HEK293 (cell line): Measurements from ENCODE around the gene TLE6.
A peak's percentile ranks its signal among the peaks of the same experiment; 100 is the strongest.

Experiments
- BCL11B ChIP-seq: fragments of 450-650 bp; formaldehyde crosslinking; IDR thresholded peaks from 2 replicates; pipeline ENCODE4 v1.5.1; 2016; ENCODE audit warnings: low read depth, missing biosample characterization, missing genetic modification characterization
- SP2 ChIP-seq: fragments of 450-650 bp; formaldehyde crosslinking; IDR thresholded peaks from 2 replicates; pipeline ENCODE4 v1.5.1; 2016; ENCODE audit warnings: missing biosample characterization, missing genetic modification characterization
- TCF7L2 ChIP-seq: IDR thresholded peaks from 2 replicates; pipeline ENCODE4 v1.6.1; 2011; ENCODE audit warnings: low read depth, mild to moderate bottlenecking, inconsistent platforms, low read length, moderate library complexity, borderline replicate concordance
- ZFP41 ChIP-seq: fragments of 450-650 bp; formaldehyde crosslinking; IDR thresholded peaks from 2 replicates; pipeline ENCODE4 v1.5.1; 2016; ENCODE audit warnings: missing biosample characterization, missing genetic modification characterization, borderline replicate concordance
- ZNF184 ChIP-seq: fragments of 450-650 bp; IDR thresholded peaks from 2 replicates; pipeline ENCODE4 v1.5.1; 2018; ENCODE audit warnings: missing biosample characterization, mild to moderate bottlenecking, missing genetic modification characterization
- ZNF274 ChIP-seq, 2 experiments: fragments of 200-500 bp in 1 of 2; fragments of 450-650 bp in 1 of 2; sonication (Bioruptor generic) in 1 of 2; formaldehyde crosslinking in 1 of 2; IDR thresholded peaks; 2 replicates each; pipeline versions ENCODE4 v1.5.1 to v1.6.1; 2014 to 2016; ENCODE audit warnings: borderline replicate concordance in 1 of 2, inconsistent platforms in 1 of 2, low read length in 1 of 2, missing biosample characterization in 1 of 2, missing genetic modification characterization in 1 of 2
- ZNF549 ChIP-seq: fragments of 450-650 bp; IDR thresholded peaks from 2 replicates; pipeline ENCODE4 v1.5.1; 2018; ENCODE audit warnings: missing biosample characterization, missing genetic modification characterization, mild to moderate bottlenecking, inconsistent platforms, moderate library complexity
- ZNF629 ChIP-seq: fragments of 450-650 bp; formaldehyde crosslinking; IDR thresholded peaks from 2 replicates; pipeline ENCODE4 v1.5.1; 2017; ENCODE audit warnings: missing biosample characterization, missing genetic modification characterization
- ZNF777 ChIP-seq: fragments of 450-650 bp; formaldehyde crosslinking; IDR thresholded peaks from 2 replicates; pipeline ENCODE4 v1.5.1; 2017; ENCODE audit warnings: missing biosample characterization, missing genetic modification characterization, borderline replicate concordance
- ZSCAN16 ChIP-seq: fragments of 450-650 bp; formaldehyde crosslinking; IDR thresholded peaks from 2 replicates; pipeline ENCODE4 v1.5.1; 2016; ENCODE audit warnings: missing biosample characterization, missing genetic modification characterization
- TF ChIP-seq, protein P1 (sequence below): fragments of 450-650 bp; formaldehyde crosslinking; IDR thresholded peaks from 2 replicates; pipeline ENCODE4 v1.5.1; 2016; ENCODE audit warnings: missing biosample characterization, missing genetic modification characterization
- TF ChIP-seq, protein P2 (sequence below): fragments of 450-650 bp; formaldehyde crosslinking; IDR thresholded peaks from 2 replicates; pipeline ENCODE4 v1.5.1; 2016; ENCODE audit warnings: missing biosample characterization, missing genetic modification characterization
- TF ChIP-seq, protein P3 (sequence below): fragments of 450-650 bp; formaldehyde crosslinking; conservative IDR thresholded peaks from 2 replicates; pipeline ENCODE4 v1.5.1; 2016; ENCODE audit warnings: low read depth, missing biosample characterization, missing genetic modification characterization

DNA sequence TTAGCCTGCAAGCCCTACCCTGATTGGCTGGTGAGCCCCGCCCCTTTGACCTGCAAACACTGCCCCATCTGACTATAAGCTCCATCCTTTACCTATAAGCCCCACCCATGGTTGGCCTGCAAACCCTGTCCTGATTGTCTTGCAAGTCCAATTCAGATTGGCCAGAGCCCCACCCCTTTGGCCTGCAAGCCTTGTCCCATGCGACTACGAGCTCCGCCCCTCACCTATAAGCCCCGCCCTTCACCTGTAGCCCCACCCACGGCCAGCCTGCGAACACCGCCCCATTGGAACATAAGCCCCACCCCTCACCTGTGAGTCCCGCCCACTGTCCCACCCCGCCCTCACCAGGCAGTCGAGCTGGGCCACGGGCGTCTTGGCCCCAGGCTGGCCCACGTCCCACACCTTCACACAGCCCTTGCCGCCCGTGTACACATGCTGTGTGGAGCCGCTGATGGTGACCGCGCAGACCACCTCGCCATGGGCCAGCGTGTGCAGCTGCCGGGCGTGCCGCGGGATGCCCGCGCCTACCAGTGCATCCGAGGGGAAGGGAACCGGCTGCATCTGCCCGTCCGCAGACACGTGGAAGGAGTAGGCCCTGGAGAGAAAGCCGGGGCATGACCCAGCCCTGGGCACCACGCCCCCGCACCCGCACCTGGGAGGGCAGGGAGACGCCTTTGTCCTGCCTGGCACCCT is 28.9 kb downstream of the TLE6 start:
- TF ChIP-seq, protein P1, sequence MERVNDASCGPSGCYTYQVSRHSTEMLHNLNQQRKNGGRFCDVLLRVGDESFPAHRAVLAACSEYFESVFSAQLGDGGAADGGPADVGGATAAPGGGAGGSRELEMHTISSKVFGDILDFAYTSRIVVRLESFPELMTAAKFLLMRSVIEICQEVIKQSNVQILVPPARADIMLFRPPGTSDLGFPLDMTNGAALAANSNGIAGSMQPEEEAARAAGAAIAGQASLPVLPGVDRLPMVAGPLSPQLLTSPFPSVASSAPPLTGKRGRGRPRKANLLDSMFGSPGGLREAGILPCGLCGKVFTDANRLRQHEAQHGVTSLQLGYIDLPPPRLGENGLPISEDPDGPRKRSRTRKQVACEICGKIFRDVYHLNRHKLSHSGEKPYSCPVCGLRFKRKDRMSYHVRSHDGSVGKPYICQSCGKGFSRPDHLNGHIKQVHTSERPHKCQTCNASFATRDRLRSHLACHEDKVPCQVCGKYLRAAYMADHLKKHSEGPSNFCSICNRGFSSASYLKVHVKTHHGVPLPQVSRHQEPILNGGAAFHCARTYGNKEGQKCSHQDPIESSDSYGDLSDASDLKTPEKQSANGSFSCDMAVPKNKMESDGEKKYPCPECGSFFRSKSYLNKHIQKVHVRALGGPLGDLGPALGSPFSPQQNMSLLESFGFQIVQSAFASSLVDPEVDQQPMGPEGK (tag by site-specific recombination): no peak
- TF ChIP-seq, protein P2, sequence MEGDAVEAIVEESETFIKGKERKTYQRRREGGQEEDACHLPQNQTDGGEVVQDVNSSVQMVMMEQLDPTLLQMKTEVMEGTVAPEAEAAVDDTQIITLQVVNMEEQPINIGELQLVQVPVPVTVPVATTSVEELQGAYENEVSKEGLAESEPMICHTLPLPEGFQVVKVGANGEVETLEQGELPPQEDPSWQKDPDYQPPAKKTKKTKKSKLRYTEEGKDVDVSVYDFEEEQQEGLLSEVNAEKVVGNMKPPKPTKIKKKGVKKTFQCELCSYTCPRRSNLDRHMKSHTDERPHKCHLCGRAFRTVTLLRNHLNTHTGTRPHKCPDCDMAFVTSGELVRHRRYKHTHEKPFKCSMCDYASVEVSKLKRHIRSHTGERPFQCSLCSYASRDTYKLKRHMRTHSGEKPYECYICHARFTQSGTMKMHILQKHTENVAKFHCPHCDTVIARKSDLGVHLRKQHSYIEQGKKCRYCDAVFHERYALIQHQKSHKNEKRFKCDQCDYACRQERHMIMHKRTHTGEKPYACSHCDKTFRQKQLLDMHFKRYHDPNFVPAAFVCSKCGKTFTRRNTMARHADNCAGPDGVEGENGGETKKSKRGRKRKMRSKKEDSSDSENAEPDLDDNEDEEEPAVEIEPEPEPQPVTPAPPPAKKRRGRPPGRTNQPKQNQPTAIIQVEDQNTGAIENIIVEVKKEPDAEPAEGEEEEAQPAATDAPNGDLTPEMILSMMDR (tag by site-specific recombination): no peak
- TF ChIP-seq TCF7L2: no peak
- no peak for TF ChIP-seq ZSCAN16
- TF ChIP-seq SP2 (tag by site-specific recombination): peak; percentile 50
- TF ChIP-seq, protein P3, sequence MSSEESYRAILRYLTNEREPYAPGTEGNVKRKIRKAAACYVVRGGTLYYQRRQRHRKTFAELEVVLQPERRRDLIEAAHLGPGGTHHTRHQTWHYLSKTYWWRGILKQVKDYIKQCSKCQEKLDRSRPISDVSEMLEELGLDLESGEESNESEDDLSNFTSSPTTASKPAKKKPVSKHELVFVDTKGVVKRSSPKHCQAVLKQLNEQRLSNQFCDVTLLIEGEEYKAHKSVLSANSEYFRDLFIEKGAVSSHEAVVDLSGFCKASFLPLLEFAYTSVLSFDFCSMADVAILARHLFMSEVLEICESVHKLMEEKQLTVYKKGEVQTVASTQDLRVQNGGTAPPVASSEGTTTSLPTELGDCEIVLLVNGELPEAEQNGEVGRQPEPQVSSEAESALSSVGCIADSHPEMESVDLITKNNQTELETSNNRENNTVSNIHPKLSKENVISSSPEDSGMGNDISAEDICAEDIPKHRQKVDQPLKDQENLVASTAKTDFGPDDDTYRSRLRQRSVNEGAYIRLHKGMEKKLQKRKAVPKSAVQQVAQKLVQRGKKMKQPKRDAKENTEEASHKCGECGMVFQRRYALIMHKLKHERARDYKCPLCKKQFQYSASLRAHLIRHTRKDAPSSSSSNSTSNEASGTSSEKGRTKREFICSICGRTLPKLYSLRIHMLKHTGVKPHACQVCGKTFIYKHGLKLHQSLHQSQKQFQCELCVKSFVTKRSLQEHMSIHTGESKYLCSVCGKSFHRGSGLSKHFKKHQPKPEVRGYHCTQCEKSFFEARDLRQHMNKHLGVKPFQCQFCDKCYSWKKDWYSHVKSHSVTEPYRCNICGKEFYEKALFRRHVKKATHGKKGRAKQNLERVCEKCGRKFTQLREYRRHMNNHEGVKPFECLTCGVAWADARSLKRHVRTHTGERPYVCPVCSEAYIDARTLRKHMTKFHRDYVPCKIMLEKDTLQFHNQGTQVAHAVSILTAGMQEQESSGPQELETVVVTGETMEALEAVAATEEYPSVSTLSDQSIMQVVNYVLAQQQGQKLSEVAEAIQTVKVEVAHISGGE (tag by site-specific recombination): no peak
- no peak for TF ChIP-seq ZFP41 (tag by site-specific recombination)
- TF ChIP-seq ZNF184 (tag by site-specific recombination): no peak
- no peak for TF ChIP-seq ZNF274 (IDR thresholded peaks at IDR 0.05; ENCODE audit: low read length)
- TF ChIP-seq ZNF274 (tag by site-specific recombination; IDR thresholded peaks at IDR 0.05; ENCODE audit: borderline replicate concordance): no peak
- TF ChIP-seq ZNF549 (tag by site-specific recombination): no peak
- no peak for TF ChIP-seq ZNF629 (tag by site-specific recombination)
- no peak for TF ChIP-seq BCL11B (tag by site-specific recombination)
- no peak for TF ChIP-seq ZNF777 (tag by site-specific recombination)
